SK-N-SH (cell line): ENCODE measurements around the gene SLC1A1. TPM values are rescaled to one million over a fixed set of nuclear protein-coding genes. Genes with fewer than 3 reads are reported as not detected.

ENCODE experiments used
- CTCF ChIA-PET: fragments of 300-600, 350-600 bp; formaldehyde crosslinking; extraction: SDS; loops from one replicate; lab custom pipeline; 2021; lab: Yijun Ruan, JAX
- POLR2A ChIA-PET: fragments of 350-600 bp; sonication (Branson Sonifier 250); formaldehyde crosslinking; extraction: SDS; loops from one replicate; lab custom pipeline; 2020; ENCODE audit warnings: antibody characterized with exemption, inconsistent platforms; lab: Yijun Ruan, JAX
- DNase-seq: peaks from one replicate; pipeline ENCODE4 v3.0.0; 2012
- H2AFZ ChIP-seq: fragments of 200-600 bp; sonication (generic); 2 replicates; pipeline ENCODE4 v1.8.1; 2016; ENCODE audit warnings: antibody characterized with exemption, mild to moderate bottlenecking, low read depth
- H3F3A ChIP-seq: fragments of 200-600 bp; sonication (generic); replicated peaks from 2 replicates; pipeline ENCODE3; 2016; ENCODE audit warnings: antibody characterized with exemption, mild to moderate bottlenecking; ENCODE audit not compliant: insufficient read depth
- H3K27ac ChIP-seq, 2 experiments: fragments of 200-500 bp in 1 of 2; fragments of 200-600 bp in 1 of 2; sonication (Bioruptor generic) in 1 of 2; sonication (generic), shearing (Covaris generic) in 1 of 2; 2 replicates each; pipeline versions ENCODE4 v1.5.1 to v1.6.1; 2014 to 2016; ENCODE audit warnings: low read depth in 2 of 2, inconsistent platforms in 1 of 2, low read length in 1 of 2, mild to moderate bottlenecking in 1 of 2, mixed read lengths in 1 of 2
- H3K27me3 ChIP-seq: fragments of 200-600 bp; sonication (generic), shearing (Covaris generic); 2 replicates; pipeline ENCODE4 v1.6.1; 2016; ENCODE audit warnings: mixed run types; ENCODE audit not compliant: insufficient read depth
- H3K36me3 ChIP-seq, 2 experiments: fragments of 200-500 bp in 1 of 2; fragments of 200-600 bp in 1 of 2; sonication (Bioruptor generic) in 1 of 2; sonication (generic) in 1 of 2; replicated peaks in 1 of 2; 2 replicates each; pipeline versions ENCODE3 to v1.5.1; 2014 to 2016; ENCODE audit warnings: low read length in 1 of 2, mild to moderate bottlenecking in 1 of 2; ENCODE audit not compliant: insufficient read depth in 2 of 2, control insufficient read depth in 1 of 2
- H3K4me1 ChIP-seq, 2 experiments: fragments of 200-500 bp in 1 of 2; fragments of 200-600 bp in 1 of 2; sonication (Bioruptor generic) in 1 of 2; sonication (generic), shearing (Covaris generic) in 1 of 2; 2 replicates each; pipeline versions ENCODE4 v1.5.1 to v1.6.1; 2014 to 2016; ENCODE audit warnings: low read depth in 1 of 2, low read length in 1 of 2, mixed run types in 1 of 2; ENCODE audit not compliant: insufficient read depth in 2 of 2, control insufficient read depth in 1 of 2
- H3K4me2 ChIP-seq: fragments of 200-600 bp; sonication (generic), shearing (Covaris generic); 2 replicates; pipeline ENCODE4 v1.6.1; 2017; ENCODE audit warnings: mixed run types
- H3K4me3 ChIP-seq, 2 experiments: fragments of 200-500 bp in 1 of 2; fragments of 200-600 bp in 1 of 2; sonication (Bioruptor generic) in 1 of 2; sonication (generic), shearing (Covaris generic) in 1 of 2; 2 replicates each; pipeline versions ENCODE4 v1.5.1 to v1.8.1; 2014 to 2016; ENCODE audit warnings: low read depth in 2 of 2, inconsistent platforms in 1 of 2, low read length in 1 of 2, mild to moderate bottlenecking in 1 of 2, mixed read lengths in 1 of 2, moderate library complexity in 1 of 2
- H3K79me2 ChIP-seq: fragments of 200-600 bp; sonication (generic); 2 replicates; pipeline ENCODE4 v1.8.1; 2017; ENCODE audit warnings: mild to moderate bottlenecking; ENCODE audit not compliant: insufficient read depth
- H3K9ac ChIP-seq: fragments of 200-600 bp; sonication (generic); 2 replicates; pipeline ENCODE4 v1.6.1; 2017; ENCODE audit warnings: mixed run types
- H3K9me2 ChIP-seq: fragments of 200-600 bp; sonication (generic); 2 replicates; pipeline ENCODE4 v1.6.1; 2017; ENCODE audit warnings: mixed run types
- H3K9me3 ChIP-seq: fragments of 200-600 bp; sonication (generic); 2 replicates; pipeline ENCODE4 v1.6.1; 2017; ENCODE audit warnings: mixed run types, mild to moderate bottlenecking, moderate library complexity
- H4K20me1 ChIP-seq: fragments of 200-600 bp; sonication (generic); 2 replicates; pipeline ENCODE4 v1.6.1; 2017; ENCODE audit warnings: mild to moderate bottlenecking, mixed run types; ENCODE audit not compliant: insufficient read depth
- EP300 ChIP-seq, 2 experiments: IDR thresholded peaks; 2 replicates each; pipeline versions ENCODE4 v1.4.0 to v1.6.1; 2012; ENCODE audit warnings: borderline replicate concordance in 1 of 2, low read depth in 1 of 2, low read length in 1 of 2
- GABPA ChIP-seq: IDR thresholded peaks from 2 replicates; pipeline ENCODE4 v1.4.0; 2012; ENCODE audit warnings: low read depth, mild to moderate bottlenecking
- GATA2 ChIP-seq: sonication (generic); formaldehyde crosslinking; IDR thresholded peaks from 2 replicates; pipeline ENCODE4 v1.5.0; 2020; ENCODE audit warnings: mild to moderate bottlenecking, missing genetic modification reagents
- JUND ChIP-seq: IDR thresholded peaks from 2 replicates; pipeline ENCODE4 v1.4.0; 2012
- MEF2A ChIP-seq: IDR thresholded peaks from 2 replicates; pipeline ENCODE4 v1.4.0; 2012; ENCODE audit warnings: low read depth, borderline replicate concordance
- MXI1 ChIP-seq: IDR thresholded peaks from 2 replicates; pipeline ENCODE4 v1.6.1; 2012; ENCODE audit warnings: mild to moderate bottlenecking, low read depth, low read length, improper control_type of control experiment
- NFIC ChIP-seq: IDR thresholded peaks from 2 replicates; pipeline ENCODE4 v1.4.0; 2012; ENCODE audit warnings: borderline replicate concordance
- RAD21 ChIP-seq: IDR thresholded peaks from 2 replicates; pipeline ENCODE4 v1.6.1; 2012; ENCODE audit warnings: mild to moderate bottlenecking, low read length
- RCOR1 ChIP-seq: fragments of 150-350 bp; IDR thresholded peaks from 2 replicates; pipeline ENCODE4 v1.6.1; 2017; ENCODE audit warnings: antibody characterized with exemption, low read length
- RXRA ChIP-seq: IDR thresholded peaks from 2 replicates; pipeline ENCODE4 v1.4.0; 2012; ENCODE audit warnings: low read depth, mild to moderate bottlenecking, borderline replicate concordance
- SIN3A ChIP-seq: IDR thresholded peaks from 2 replicates; pipeline ENCODE4 v1.6.1; 2012; ENCODE audit warnings: low read depth, mild to moderate bottlenecking, low read length, moderate library complexity, borderline replicate concordance
- SMC3 ChIP-seq: IDR thresholded peaks from 2 replicates; pipeline ENCODE4 v1.6.1; 2012; ENCODE audit warnings: low read depth, low read length, improper control_type of control experiment
- TAF1 ChIP-seq: IDR thresholded peaks from 2 replicates; pipeline ENCODE4 v1.6.1; 2012; ENCODE audit warnings: low read depth, mild to moderate bottlenecking, low read length, moderate library complexity, borderline replicate concordance
- TCF12 ChIP-seq: IDR thresholded peaks from 2 replicates; pipeline ENCODE4 v1.4.0; 2012
- YY1 ChIP-seq: IDR thresholded peaks from 2 replicates; pipeline ENCODE4 v1.4.0; 2012; ENCODE audit warnings: low read depth, mild to moderate bottlenecking
- WGBS: methylation state at CpG from one replicate; pipeline ENCODE4 v1.1.6; 2017; ENCODE audit warnings: low lambda C conversion rate; 5-methylcytosine and 5-hydroxymethylcytosine counted together
- polyA plus RNA-seq, 3 experiments: library from polyadenylated mRNA; depleted of rRNA; stranded (reverse); fragments of >200 nt; gene quantifications; 2 replicates each; pipeline ENCODE4 v1.2.3, GENCODE V29; 2012
- TF ChIP-seq, protein P1 (sequence below): fragments of 150-350 bp; IDR thresholded peaks from 2 replicates; pipeline ENCODE4 v1.6.1; 2016; ENCODE audit warnings: mild to moderate bottlenecking, low read depth, low read length
- TF ChIP-seq, protein P2 (sequence below): IDR thresholded peaks from 2 replicates; pipeline ENCODE4 v1.4.0; 2012; ENCODE audit warnings: low read depth, borderline replicate concordance
- TF ChIP-seq, protein P3 (sequence below): IDR thresholded peaks from 2 replicates; pipeline ENCODE4 v1.6.1; 2012; ENCODE audit warnings: mild to moderate bottlenecking, low read depth, low read length, moderate library complexity
- TF ChIP-seq, protein P4 (sequence below): IDR thresholded peaks from 2 replicates; pipeline ENCODE4; 2012
- TF ChIP-seq, protein P5 (sequence below): IDR thresholded peaks from 2 replicates; pipeline ENCODE4 v1.4.0; 2012; ENCODE audit warnings: low read depth

The SLC1A1 gene
- polyA plus RNA-seq, 1 of the 3 experiments (the other 2 are of a cell fraction), result 0.23 TPM

DNA sequence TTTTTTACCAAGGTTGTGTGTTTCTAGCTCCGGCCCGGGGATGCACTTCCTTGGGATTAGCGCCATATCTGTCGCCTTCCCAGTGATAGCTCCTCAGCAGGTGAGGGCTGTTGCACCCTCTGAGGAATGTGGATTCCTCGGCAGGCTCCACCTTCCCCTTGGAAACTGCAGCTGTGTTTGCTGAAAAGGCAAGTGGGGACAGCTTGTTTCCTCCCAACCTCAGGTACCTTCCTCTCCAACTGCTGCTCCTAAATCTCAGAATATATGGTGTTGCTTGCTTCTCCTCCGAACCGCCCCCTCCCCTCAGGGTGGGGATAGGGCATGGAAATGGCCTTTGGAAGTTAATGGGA is 1.3 kb downstream of the SLC1A1 start:
- H3K9me3 ChIP-seq, result no peaks in the 10 kb centered on the region
- ChIA-PET CTCF (interaction anchor here (0.6 to 1.2 kb wide), 3 partner anchors 18 to 108 kb away, joined by 3 to 4 read pairs (median 3); no protein-coding TSS in a partner anchor), POLR2A (interaction anchor here (1.0 kb wide), 1 partner anchor 11 kb away, joined by 3 read pairs; no protein-coding TSS in a partner anchor)
- H3K4me2 ChIP-seq, result peak overlapping the region; percentile 84
- H3K4me1 ChIP-seq, result peaks cover 0 to 8% of the 10 kb centered on the region in 2 experiments; a peak in 1 of 4 replicates
- no peak overlapping the region for H2AFZ ChIP-seq
- WGBS, result 90% methylated on average over 7 of the region's 7 CpGs
- no peak for DNase-seq
- H3K36me3 ChIP-seq, result no peaks in the 10 kb centered on the region
- TF ChIP-seq SMC3 (no peak), TAF1 (no peak), RCOR1 (no peak), TCF12 (no peak), GABPA (no peak), SIN3A (no peak), RXRA (no peak), MXI1 (no peak), JUND (no peak), MEF2A (no peak), GATA2 (no peak), YY1 (no peak), NFIC (no peak), RAD21 (no peak), EP300 (IDR thresholded peaks at IDR 0.05; ENCODE audit: borderline replicate concordance in 1 of 2, low read depth in 1 of 2, low read length in 1 of 2) (no peak)
- TF ChIP-seq, protein P1, sequence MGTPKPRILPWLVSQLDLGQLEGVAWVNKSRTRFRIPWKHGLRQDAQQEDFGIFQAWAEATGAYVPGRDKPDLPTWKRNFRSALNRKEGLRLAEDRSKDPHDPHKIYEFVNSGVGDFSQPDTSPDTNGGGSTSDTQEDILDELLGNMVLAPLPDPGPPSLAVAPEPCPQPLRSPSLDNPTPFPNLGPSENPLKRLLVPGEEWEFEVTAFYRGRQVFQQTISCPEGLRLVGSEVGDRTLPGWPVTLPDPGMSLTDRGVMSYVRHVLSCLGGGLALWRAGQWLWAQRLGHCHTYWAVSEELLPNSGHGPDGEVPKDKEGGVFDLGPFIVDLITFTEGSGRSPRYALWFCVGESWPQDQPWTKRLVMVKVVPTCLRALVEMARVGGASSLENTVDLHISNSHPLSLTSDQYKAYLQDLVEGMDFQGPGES, result no peak
- TF ChIP-seq, protein P2, sequence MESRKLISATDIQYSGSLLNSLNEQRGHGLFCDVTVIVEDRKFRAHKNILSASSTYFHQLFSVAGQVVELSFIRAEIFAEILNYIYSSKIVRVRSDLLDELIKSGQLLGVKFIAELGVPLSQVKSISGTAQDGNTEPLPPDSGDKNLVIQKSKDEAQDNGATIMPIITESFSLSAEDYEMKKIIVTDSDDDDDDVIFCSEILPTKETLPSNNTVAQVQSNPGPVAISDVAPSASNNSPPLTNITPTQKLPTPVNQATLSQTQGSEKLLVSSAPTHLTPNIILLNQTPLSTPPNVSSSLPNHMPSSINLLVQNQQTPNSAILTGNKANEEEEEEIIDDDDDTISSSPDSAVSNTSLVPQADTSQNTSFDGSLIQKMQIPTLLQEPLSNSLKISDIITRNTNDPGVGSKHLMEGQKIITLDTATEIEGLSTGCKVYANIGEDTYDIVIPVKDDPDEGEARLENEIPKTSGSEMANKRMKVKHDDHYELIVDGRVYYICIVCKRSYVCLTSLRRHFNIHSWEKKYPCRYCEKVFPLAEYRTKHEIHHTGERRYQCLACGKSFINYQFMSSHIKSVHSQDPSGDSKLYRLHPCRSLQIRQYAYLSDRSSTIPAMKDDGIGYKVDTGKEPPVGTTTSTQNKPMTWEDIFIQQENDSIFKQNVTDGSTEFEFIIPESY, result no peak
- TF ChIP-seq, protein P3, sequence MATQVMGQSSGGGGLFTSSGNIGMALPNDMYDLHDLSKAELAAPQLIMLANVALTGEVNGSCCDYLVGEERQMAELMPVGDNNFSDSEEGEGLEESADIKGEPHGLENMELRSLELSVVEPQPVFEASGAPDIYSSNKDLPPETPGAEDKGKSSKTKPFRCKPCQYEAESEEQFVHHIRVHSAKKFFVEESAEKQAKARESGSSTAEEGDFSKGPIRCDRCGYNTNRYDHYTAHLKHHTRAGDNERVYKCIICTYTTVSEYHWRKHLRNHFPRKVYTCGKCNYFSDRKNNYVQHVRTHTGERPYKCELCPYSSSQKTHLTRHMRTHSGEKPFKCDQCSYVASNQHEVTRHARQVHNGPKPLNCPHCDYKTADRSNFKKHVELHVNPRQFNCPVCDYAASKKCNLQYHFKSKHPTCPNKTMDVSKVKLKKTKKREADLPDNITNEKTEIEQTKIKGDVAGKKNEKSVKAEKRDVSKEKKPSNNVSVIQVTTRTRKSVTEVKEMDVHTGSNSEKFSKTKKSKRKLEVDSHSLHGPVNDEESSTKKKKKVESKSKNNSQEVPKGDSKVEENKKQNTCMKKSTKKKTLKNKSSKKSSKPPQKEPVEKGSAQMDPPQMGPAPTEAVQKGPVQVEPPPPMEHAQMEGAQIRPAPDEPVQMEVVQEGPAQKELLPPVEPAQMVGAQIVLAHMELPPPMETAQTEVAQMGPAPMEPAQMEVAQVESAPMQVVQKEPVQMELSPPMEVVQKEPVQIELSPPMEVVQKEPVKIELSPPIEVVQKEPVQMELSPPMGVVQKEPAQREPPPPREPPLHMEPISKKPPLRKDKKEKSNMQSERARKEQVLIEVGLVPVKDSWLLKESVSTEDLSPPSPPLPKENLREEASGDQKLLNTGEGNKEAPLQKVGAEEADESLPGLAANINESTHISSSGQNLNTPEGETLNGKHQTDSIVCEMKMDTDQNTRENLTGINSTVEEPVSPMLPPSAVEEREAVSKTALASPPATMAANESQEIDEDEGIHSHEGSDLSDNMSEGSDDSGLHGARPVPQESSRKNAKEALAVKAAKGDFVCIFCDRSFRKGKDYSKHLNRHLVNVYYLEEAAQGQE, result no peak
- TF ChIP-seq, protein P4, sequence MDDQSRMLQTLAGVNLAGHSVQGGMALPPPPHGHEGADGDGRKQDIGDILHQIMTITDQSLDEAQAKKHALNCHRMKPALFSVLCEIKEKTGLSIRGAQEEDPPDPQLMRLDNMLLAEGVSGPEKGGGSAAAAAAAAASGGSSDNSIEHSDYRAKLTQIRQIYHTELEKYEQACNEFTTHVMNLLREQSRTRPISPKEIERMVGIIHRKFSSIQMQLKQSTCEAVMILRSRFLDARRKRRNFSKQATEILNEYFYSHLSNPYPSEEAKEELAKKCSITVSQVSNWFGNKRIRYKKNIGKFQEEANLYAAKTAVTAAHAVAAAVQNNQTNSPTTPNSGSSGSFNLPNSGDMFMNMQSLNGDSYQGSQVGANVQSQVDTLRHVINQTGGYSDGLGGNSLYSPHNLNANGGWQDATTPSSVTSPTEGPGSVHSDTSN, result no peak
- TF ChIP-seq, protein P5, sequence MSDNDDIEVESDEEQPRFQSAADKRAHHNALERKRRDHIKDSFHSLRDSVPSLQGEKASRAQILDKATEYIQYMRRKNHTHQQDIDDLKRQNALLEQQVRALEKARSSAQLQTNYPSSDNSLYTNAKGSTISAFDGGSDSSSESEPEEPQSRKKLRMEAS, result no peak
- no peak overlapping the region for H3K9ac ChIP-seq
- H3F3A ChIP-seq, result peaks cover 3% of the 10 kb centered on the region
- no peaks in the 10 kb centered on the region for H3K27me3 ChIP-seq
- H3K4me3 ChIP-seq, result peak overlapping the region in 1 of 2 experiments; percentile 72; a peak in 2 of 4 replicates
- no peaks in the 10 kb centered on the region for H3K9me2 ChIP-seq
- no peak overlapping the region for H3K27ac ChIP-seq
- no peaks in the 10 kb centered on the region for H4K20me1 ChIP-seq
- H3K79me2 ChIP-seq, result no peaks in the 10 kb centered on the region
